C1 segment of cervical spinal cord (tissue), 14 donors: Measurements from ENCODE around the gene IFT20.

Experiments used
- DNase-seq, 14 donors: peaks; one replicate each; lab custom pipeline; 2025; lab: John Stamatoyannopoulos, UW

Gene IFT20

GRCh38 chr17:28335959-28336871, 943 bp upstream of the IFT20 start:
- DNase-seq = peak in 1 of 14 donors; percentile 21

- DNase-seq = no peak
Observed at GRCh38 chr17:28334666-28335200, 539 bp downstream of the IFT20 start.

- DNase-seq = no peak
Observed at GRCh38 chr17:28334171-28334570, 1.1 kb downstream of the IFT20 start.

- no peak for DNase-seq
Observed at GRCh38 chr17:28333083-28333746, 2.1 kb downstream of the IFT20 start.

- DNase-seq = no peak
Observed at GRCh38 chr17:28331891-28332420, 3.3 kb downstream of the IFT20 start.

GRCh38 chr17:28330671-28331070, 4.6 kb downstream of the IFT20 start:
- no peak for DNase-seq

GRCh38 chr17:28328325-28328724, 6.9 kb downstream of the IFT20 start:
- no peak for DNase-seq

- DNase-seq = no peak
Observed at GRCh38 chr17:28327709-28328108, 7.6 kb downstream of the IFT20 start.

GRCh38 chr17:28327031-28327607, 8.2 kb downstream of the IFT20 start:
- DNase-seq = no peak

GRCh38 chr17:28326114-28326513, 9.2 kb downstream of the IFT20 start:
- DNase-seq = no peak

GRCh38 chr17:28325211-28325610, 10.1 kb downstream of the IFT20 start:
- peak in 1 of 14 donors; percentile 30 for DNase-seq

- DNase-seq = no peak
Observed at GRCh38 chr17:28324781-28325180, 10.5 kb downstream of the IFT20 start.

- DNase-seq = no peak
Observed at GRCh38 chr17:28324267-28324745, 11.0 kb downstream of the IFT20 start.

GRCh38 chr17:28320215-28321061, 14.8 kb downstream of the IFT20 start:
- no peak for DNase-seq

- DNase-seq = no peak
Observed at GRCh38 chr17:28319598-28319935, 15.7 kb downstream of the IFT20 start.

GRCh38 chr17:28318759-28319597, 16.3 kb downstream of the IFT20 start, which contains the start of gene TMEM97:
Gene TMEM97 (plus strand): TSS chr17:28319200. CDS start chr17:28319240, 40 bp downstream.
- DNase-seq = peak; percentile 38 to 96 (median 92)

- no peak for DNase-seq
Observed at GRCh38 chr17:28317966-28318758, 17.1 kb downstream of the IFT20 start.

- DNase-seq = no peak
Observed at GRCh38 chr17:28317099-28317965, 17.9 kb downstream of the IFT20 start.
